Measurements from ENCODE around the gene SDK1. TPM values are rescaled to one million over a fixed set of nuclear protein-coding genes. Genes with fewer than 3 reads are reported as not detected.

The SDK1 gene
- total RNA-seq, 4 donors from 2014 or later = 2.0 to 9.3 (median 3.8) TPM

GRCh38 chr7:4240520-4241303, 939.7 kb downstream of the SDK1 start:
- H3K4me3 ChIP-seq = no peak overlapping the region
- WGBS, 2 donors = 71 to 80% methylated on average over 19 of the region's 19 CpGs
- H3K36me3 ChIP-seq = peaks cover 0 to 14% (median 0%) of the 10 kb centered on the region in 3 donors
- DNase-seq = no peak
- intact Hi-C loops (cut with DNase I) = no loop called here
- peaks cover 0 to 13% (median 10%) of the 10 kb centered on the region in 3 donors for H3K9me3 ChIP-seq
- no peaks in the 10 kb centered on the region for H3K4me1 ChIP-seq
- no peaks in the 10 kb centered on the region for H3K27me3 ChIP-seq
- TF ChIP-seq CTCF (IDR thresholded peaks at IDR 0.05) (no peak), POLR2A (IDR thresholded peaks at IDR 0.05) (no peak)
- no peak overlapping the region for H3K27ac ChIP-seq

- 80 to 86% methylated on average over 6 of the region's 6 CpGs for WGBS, 2 donors
- intact Hi-C loops (cut with DNase I) = no loop called here
- no peaks in the 10 kb centered on the region for H3K27me3 ChIP-seq
- H3K27ac ChIP-seq = no peak overlapping the region
- DNase-seq = no peak
- H3K4me3 ChIP-seq = no peak overlapping the region
- H3K4me1 ChIP-seq = no peaks in the 10 kb centered on the region
- H3K36me3 ChIP-seq = peaks cover 0 to 14% (median 0%) of the 10 kb centered on the region in 3 donors
- no peak for TF ChIP-seq CTCF (IDR thresholded peaks at IDR 0.05)
- no peak for TF ChIP-seq POLR2A (IDR thresholded peaks at IDR 0.05)
- H3K9me3 ChIP-seq = peaks cover 0 to 13% (median 10%) of the 10 kb centered on the region in 3 donors
Observed at GRCh38 chr7:4241304-4241612, 940.2 kb downstream of the SDK1 start.

GRCh38 chr7:4241791-4242190, 940.7 kb downstream of the SDK1 start:
- no peaks in the 10 kb centered on the region for H3K4me1 ChIP-seq
- intact Hi-C loops (cut with DNase I) = no loop called here
- TF ChIP-seq CTCF (IDR thresholded peaks at IDR 0.05) (no peak), POLR2A (IDR thresholded peaks at IDR 0.05) (no peak)
- no peak for DNase-seq
- H3K27ac ChIP-seq = no peak overlapping the region
- H3K4me3 ChIP-seq = no peak overlapping the region
- H3K36me3 ChIP-seq = peaks cover 0 to 14% (median 0%) of the 10 kb centered on the region in 3 donors
- no peaks in the 10 kb centered on the region for H3K27me3 ChIP-seq
- 88 to 93% methylated on average over 3 to 5 of the region's 12 CpGs for WGBS, 2 donors
- H3K9me3 ChIP-seq = peaks cover 0 to 13% (median 10%) of the 10 kb centered on the region in 3 donors

- WGBS, 2 donors = 79% methylated on average over 11 of the region's 11 CpGs; no CpG with 5 or more reads in 1 of the 2 donors
- H3K4me3 ChIP-seq = no peak overlapping the region
- H3K27ac ChIP-seq = no peak overlapping the region
- intact Hi-C loops (cut with DNase I) = no loop called here
- peaks cover 0 to 14% (median 0%) of the 10 kb centered on the region in 3 donors for H3K36me3 ChIP-seq
- no peaks in the 10 kb centered on the region for H3K27me3 ChIP-seq
- H3K9me3 ChIP-seq = peaks cover 0 to 13% (median 10%) of the 10 kb centered on the region in 3 donors
- no peak for DNase-seq
- no peak for TF ChIP-seq CTCF (IDR thresholded peaks at IDR 0.05)
- TF ChIP-seq POLR2A (IDR thresholded peaks at IDR 0.05) = no peak
- H3K4me1 ChIP-seq = no peaks in the 10 kb centered on the region
Observed at GRCh38 chr7:4242706-4243105, 941.7 kb downstream of the SDK1 start.

GRCh38 chr7:4244041-4244440, 943.0 kb downstream of the SDK1 start:
- whole genome bisulfite sequencing, 2 donors = 67 to 83% methylated on average over 1 to 2 of the region's 4 CpGs
- Histone ChIP-seq H3K4me1 (no peaks in the 10 kb centered on the region), H3K9me3 (peaks cover 0 to 13% (median 10%) of the 10 kb centered on the region in 3 donors), H3K27me3 (no peaks in the 10 kb centered on the region), H3K27ac (no peak overlapping the region), H3K36me3 (peaks cover 0 to 14% (median 0%) of the 10 kb centered on the region in 3 donors), H3K4me3 (no peak overlapping the region)
- TF ChIP-seq CTCF (IDR thresholded peaks at IDR 0.05) (no peak), POLR2A (IDR thresholded peaks at IDR 0.05) (no peak)
- DNase-seq = no peak
- intact Hi-C loops (cut with DNase I) = no loop called here
